Activated T-helper 2 cell treated with anti-CD3 and anti-CD28 coated beads, Interferon-gamma antibody, Interleukin-2, Interleukin-4, amounts not matched to agents 10 μg/mL and 5 μg/mL and 100 μg/mL, durations not matched to agents 14 hours and 24 hours and 36 hours (primary cell): Measurements from ENCODE around the gene FRMPD2. TPM values are rescaled to one million over a fixed set of nuclear protein-coding genes. Genes with fewer than 3 reads are reported as not detected.

Source experiments
- DNase-seq: peaks from one replicate; pipeline ENCODE4 v3.0.0; 2021; ENCODE audit warnings: low spot score
- H3K27ac Mint-ChIP-seq: one replicate; pipeline ENCODE4 v1.8.0; 2021; ENCODE audit warnings: mixed read lengths
- H3K27me3 Mint-ChIP-seq: one replicate; pipeline ENCODE4 v1.8.0; 2021; ENCODE audit warnings: low read depth, mixed read lengths
- H3K36me3 Mint-ChIP-seq: one replicate; pipeline ENCODE4 v1.8.0; 2021; ENCODE audit warnings: low read depth, mixed read lengths
- H3K4me1 Mint-ChIP-seq: one replicate; pipeline ENCODE4 v1.8.0; 2021; ENCODE audit warnings: low read depth, mixed read lengths
- H3K4me3 Mint-ChIP-seq: one replicate; pipeline ENCODE4 v1.8.0; 2021; ENCODE audit warnings: low read depth, mild to moderate bottlenecking, moderate library complexity, mixed read lengths
- H3K9me3 Mint-ChIP-seq: one replicate; pipeline ENCODE4 v1.8.0; 2021; ENCODE audit warnings: mixed read lengths
- intact Hi-C: fragments of 100-400 bp; cut with micrococcal nuclease; formaldehyde crosslinking; loops from one replicate; pipeline ENCODE4 v1.15.1; 2023
- total RNA-seq: library from RNA; stranded (reverse); gene quantifications from 2 replicates; pipeline ENCODE4 v1.2.3, GENCODE V29; 2022

FRMPD2 gene
- total RNA-seq, 1 donor from 2014 or later: 0.09 TPM

GRCh38 chr10:48215486-48216203 is 58.9 kb downstream of the FRMPD2 start:
- Mint-ChIP-seq H3K27ac (no peak overlapping the region), H3K4me1 (no peaks in the 10 kb centered on the region), H3K36me3 (no peaks in the 10 kb centered on the region), H3K4me3 (no peak overlapping the region), H3K9me3 (no peaks in the 10 kb centered on the region), H3K27me3 (peaks cover 10% of the 10 kb centered on the region)
- DNase-seq: peak; percentile 30
- intact Hi-C loops: loop anchor here (2.0 kb wide), 1 partner anchor 73 kb away; no protein-coding TSS in a partner anchor

- DNase-seq: no peak
- Mint-ChIP-seq H3K27ac (no peak overlapping the region), H3K27me3 (peaks cover 4% of the 10 kb centered on the region), H3K36me3 (no peaks in the 10 kb centered on the region), H3K4me3 (no peak overlapping the region), H3K9me3 (no peaks in the 10 kb centered on the region), H3K4me1 (no peaks in the 10 kb centered on the region)
- intact Hi-C loops: loop anchor here (2.0 kb wide), 1 partner anchor 74 kb away; no protein-coding TSS in a partner anchor
These were observed 59.6 kb downstream of the FRMPD2 start for GRCh38 chr10:48214716-48215485.

GRCh38 chr10:48213047-48213446 is 61.4 kb downstream of the FRMPD2 start:
- DNase-seq: no peak
- H3K27ac Mint-ChIP-seq: no peak overlapping the region
- H3K36me3 Mint-ChIP-seq: no peaks in the 10 kb centered on the region
- no peaks in the 10 kb centered on the region for H3K9me3 Mint-ChIP-seq
- intact Hi-C loops: no loop called here
- H3K4me3 Mint-ChIP-seq: no peak overlapping the region
- no peaks in the 10 kb centered on the region for H3K27me3 Mint-ChIP-seq
- no peaks in the 10 kb centered on the region for H3K4me1 Mint-ChIP-seq

- DNase-seq: no peak
- Mint-ChIP-seq H3K4me3 (no peak overlapping the region), H3K27me3 (no peaks in the 10 kb centered on the region), H3K4me1 (no peaks in the 10 kb centered on the region), H3K27ac (no peak overlapping the region), H3K36me3 (no peaks in the 10 kb centered on the region), H3K9me3 (no peaks in the 10 kb centered on the region)
- intact Hi-C loops: no loop called here
These were observed 62.7 kb downstream of the FRMPD2 start for GRCh38 chr10:48211777-48212176.

GRCh38 chr10:48210966-48211365 is 63.5 kb downstream of the FRMPD2 start:
- H3K27ac Mint-ChIP-seq: no peak overlapping the region

GRCh38 chr10:48210391-48210790 is 64.1 kb downstream of the FRMPD2 start:
- no peaks in the 10 kb centered on the region for H3K9me3 Mint-ChIP-seq
- no peaks in the 10 kb centered on the region for H3K36me3 Mint-ChIP-seq
- H3K4me1 Mint-ChIP-seq: no peaks in the 10 kb centered on the region
- no peak overlapping the region for H3K27ac Mint-ChIP-seq
- no peaks in the 10 kb centered on the region for H3K27me3 Mint-ChIP-seq
- intact Hi-C loops: no loop called here
- no peak overlapping the region for H3K4me3 Mint-ChIP-seq
- DNase-seq: no peak

More at GRCh38 chr10:48210966-48211365, 63.5 kb downstream of the FRMPD2 start:
- Mint-ChIP-seq H3K9me3 (no peaks in the 10 kb centered on the region), H3K4me1 (no peaks in the 10 kb centered on the region), H3K36me3 (no peaks in the 10 kb centered on the region), H3K27me3 (no peaks in the 10 kb centered on the region), H3K4me3 (no peak overlapping the region)
- intact Hi-C loops: no loop called here
- DNase-seq: no peak

GRCh38 chr10:48209241-48209640 is 65.3 kb downstream of the FRMPD2 start:
- Mint-ChIP-seq H3K9me3 (no peaks in the 10 kb centered on the region), H3K4me3 (no peak overlapping the region), H3K36me3 (no peaks in the 10 kb centered on the region), H3K4me1 (peaks cover 6% of the 10 kb centered on the region), H3K27ac (no peak overlapping the region), H3K27me3 (no peaks in the 10 kb centered on the region)
- intact Hi-C loops: no loop called here
- no peak for DNase-seq

GRCh38 chr10:48207853-48208252 is 66.6 kb downstream of the FRMPD2 start:
- H3K27ac Mint-ChIP-seq: no peak overlapping the region
- no peak overlapping the region for H3K4me3 Mint-ChIP-seq
- H3K36me3 Mint-ChIP-seq: no peaks in the 10 kb centered on the region
- H3K27me3 Mint-ChIP-seq: no peaks in the 10 kb centered on the region
- intact Hi-C loops: no loop called here
- no peak for DNase-seq
- H3K9me3 Mint-ChIP-seq: no peaks in the 10 kb centered on the region
- H3K4me1 Mint-ChIP-seq: peaks cover 11% of the 10 kb centered on the region

GRCh38 chr10:48206482-48207250 is 67.8 kb downstream of the FRMPD2 start:
- intact Hi-C loops: no loop called here
- no peaks in the 10 kb centered on the region for H3K9me3 Mint-ChIP-seq
- H3K27ac Mint-ChIP-seq: no peak overlapping the region
- H3K4me1 Mint-ChIP-seq: peaks cover 11% of the 10 kb centered on the region
- no peaks in the 10 kb centered on the region for H3K36me3 Mint-ChIP-seq
- H3K4me3 Mint-ChIP-seq: no peak overlapping the region
- H3K27me3 Mint-ChIP-seq: no peaks in the 10 kb centered on the region
- DNase-seq: no peak

GRCh38 chr10:48205918-48206317 is 68.6 kb downstream of the FRMPD2 start:
- H3K27ac Mint-ChIP-seq: no peak overlapping the region
- H3K9me3 Mint-ChIP-seq: no peaks in the 10 kb centered on the region
- H3K4me1 Mint-ChIP-seq: peaks cover 11% of the 10 kb centered on the region
- no peak overlapping the region for H3K4me3 Mint-ChIP-seq
- peaks cover under 1% of the 10 kb centered on the region for H3K27me3 Mint-ChIP-seq
- H3K36me3 Mint-ChIP-seq: no peaks in the 10 kb centered on the region
- intact Hi-C loops: no loop called here
- no peak for DNase-seq

- Mint-ChIP-seq H3K27ac (no peak overlapping the region), H3K36me3 (no peaks in the 10 kb centered on the region), H3K27me3 (peaks cover 4% of the 10 kb centered on the region), H3K4me3 (no peak overlapping the region), H3K9me3 (peaks cover 3% of the 10 kb centered on the region), H3K4me1 (peaks cover 10% of the 10 kb centered on the region)
- intact Hi-C loops: no loop called here
- DNase-seq: no peak
These were observed 74.7 kb downstream of the FRMPD2 start for GRCh38 chr10:48199580-48200377.

GRCh38 chr10:48197236-48197899 is 77.1 kb downstream of the FRMPD2 start:
- H3K4me1 Mint-ChIP-seq: peaks cover 1% of the 10 kb centered on the region
- no peak overlapping the region for H3K4me3 Mint-ChIP-seq
- no peaks in the 10 kb centered on the region for H3K36me3 Mint-ChIP-seq
- intact Hi-C loops: no loop called here
- DNase-seq: no peak
- H3K27ac Mint-ChIP-seq: no peak overlapping the region
- H3K27me3 Mint-ChIP-seq: peaks cover 4% of the 10 kb centered on the region
- peaks cover 3% of the 10 kb centered on the region for H3K9me3 Mint-ChIP-seq
